Epithelial cell of proximal tubule (primary cell): ENCODE results near the gene CDH23. TPM values are rescaled to one million over a fixed set of nuclear protein-coding genes. Genes with fewer than 3 reads are reported as not detected.

ENCODE experiments used
- DNase-seq: peaks from one replicate; pipeline ENCODE4 v3.0.0-alpha.2; 2011; ENCODE audit warnings: low read depth
- H3K4me3 ChIP-seq: 2 replicates; pipeline ENCODE4 v1.5.1; 2011; ENCODE audit warnings: low read depth, mild to moderate bottlenecking, low read length
- CTCF ChIP-seq: conservative IDR thresholded peaks from 2 replicates; pipeline ENCODE4 v1.5.1; 2012; ENCODE audit warnings: low read depth, mild to moderate bottlenecking, low read length
- total RNA-seq: library from RNA; depleted of rRNA; stranded (reverse); fragments of >200 nt; gene quantifications from 2 replicates; pipeline ENCODE4 v1.2.3, GENCODE V29; 2015

CDH23 gene
- total RNA-seq, 1 donor from 2014 or later = under 0.01 TPM

GRCh38 chr10:71695502-71696476, 299.1 kb downstream of the CDH23 start:
- H3K4me3 ChIP-seq = no peak overlapping the region
- DNase-seq = no peak
- no peak for TF ChIP-seq CTCF

GRCh38 chr10:71696628-71697326, 300.1 kb downstream of the CDH23 start:
- DNase-seq = no peak
- peak; percentile 98 for TF ChIP-seq CTCF
- H3K4me3 ChIP-seq = no peak overlapping the region

- no peak overlapping the region for H3K4me3 ChIP-seq
- no peak for TF ChIP-seq CTCF
- DNase-seq = no peak
Measured at GRCh38 chr10:71697938-71698709, 301.4 kb downstream of the CDH23 start.

- no peak for TF ChIP-seq CTCF
- H3K4me3 ChIP-seq = no peak overlapping the region
- no peak for DNase-seq
Measured at GRCh38 chr10:71698737-71699136, 302.0 kb downstream of the CDH23 start.

GRCh38 chr10:71700731-71701368, 304.1 kb downstream of the CDH23 start:
- DNase-seq = no peak
- no peak overlapping the region for H3K4me3 ChIP-seq
- no peak for TF ChIP-seq CTCF

- H3K4me3 ChIP-seq = no peak overlapping the region
- no peak for TF ChIP-seq CTCF
- no peak for DNase-seq
Measured at GRCh38 chr10:71701496-71702132, 304.9 kb downstream of the CDH23 start.
